Measurements from ENCODE around the gene ZNF467. TPM values are rescaled to one million over a fixed set of nuclear protein-coding genes. Genes with fewer than 3 reads are reported as not detected.
A peak's percentile ranks its signal among the peaks of the same experiment; 100 is the strongest.

The ZNF467 gene
- total and polyA plus RNA-seq, 2 of the 8 experiments (the other 6 are each of a cell fraction or from before 2014, with no cell fraction given), result 0.50 to 0.51 TPM

DNA sequence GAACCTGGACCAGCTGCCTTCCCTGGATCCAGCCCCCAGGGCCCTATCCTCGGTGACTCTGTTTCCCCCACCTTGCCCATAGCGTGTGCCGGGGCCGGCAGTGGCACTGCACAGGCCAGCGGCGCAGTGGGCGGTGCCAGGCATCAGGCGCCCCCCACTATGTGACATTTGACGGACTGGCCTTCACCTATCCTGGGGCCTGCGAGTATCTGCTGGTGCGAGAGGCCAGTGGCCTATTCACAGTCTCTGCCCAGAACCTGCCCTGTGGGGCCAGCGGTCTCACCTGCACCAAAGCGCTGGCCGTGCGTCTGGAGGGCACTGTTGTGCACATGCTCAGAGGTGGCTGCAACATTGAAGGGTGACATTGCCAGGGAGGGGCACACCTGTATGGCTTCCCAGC, 12.0 kb upstream of the ZNF467 start:
- ChIA-PET CTCF (ENCODE audit: partially characterized antibody) (interaction anchor here (0.6 to 11.8 kb wide), 7 partner anchors 9 to 123 kb away, joined by 3 to 120 read pairs (median 107); partner anchors contain the start of gene ZNF467), POLR2A (ENCODE audit: partially characterized antibody) (interaction anchor here (1.4 kb wide), 1 partner anchor 12 kb away, joined by 4 read pairs; the partner anchor contains the start of gene ZNF467)
- H3K4me2 ChIP-seq (ENCODE audit: insufficient read depth in 1 of 2, low read depth in 2 of 2, low read length in 2 of 2), result no peak overlapping the region
- H3K36me3 ChIP-seq (ENCODE audit: control insufficient read depth in 2 of 4, insufficient read depth in 4 of 4, low read length in 3 of 4), result no peaks in the 10 kb centered on the region
- H4K20me1 ChIP-seq (replicated peaks in 1 of 2; ENCODE audit: control insufficient read depth in 1 of 2, insufficient read depth in 2 of 2, low read length in 2 of 2), result peaks cover 0 to 2% of the 10 kb centered on the region in 2 experiments
- H3K4me3 ChIP-seq (ENCODE audit: extremely low read depth in 1 of 4, insufficient read depth in 2 of 4, low read depth in 3 of 4, low read length in 4 of 4), result no peak overlapping the region
- DNase-seq (ENCODE audit: low read depth in 1 of 2, low spot score in 2 of 2) (no peak), FAIRE-seq (no peak)
- H3K23me2 ChIP-seq (ENCODE audit: low read depth, low read length), result peaks cover 2% of the 10 kb centered on the region; the same call in 1 of the 2 replicates
- no peak overlapping the region for H3K18ac ChIP-seq (ENCODE audit: extremely low read depth, low read length)
- no peak overlapping the region for H3K56ac ChIP-seq (replicated peaks; ENCODE audit: insufficient read length, low read depth, low read length)
- H4K91ac ChIP-seq (replicated peaks; ENCODE audit: insufficient read length, low read length), result peak overlapping the region; percentile 12
- no peak overlapping the region for H2AFZ ChIP-seq (ENCODE audit: low read length)
- no peak overlapping the region for H3K23ac ChIP-seq (ENCODE audit: insufficient read length)
- no peak overlapping the region for H3K9ac ChIP-seq (replicated peaks in 1 of 4; ENCODE audit: extremely low read depth in 1 of 4, low read depth in 3 of 4, low read length in 3 of 4)
- no peak overlapping the region for H2BK5ac ChIP-seq (ENCODE audit: low read depth, low read length)
- H4K8ac ChIP-seq (ENCODE audit: extremely low read depth, insufficient read depth, low read length), result no peak overlapping the region
- H3K79me1 ChIP-seq (ENCODE audit: low read depth, low read length), result no peaks in the 10 kb centered on the region
- no peak overlapping the region for H3K4ac ChIP-seq (replicated peaks; ENCODE audit: insufficient read length, low read depth, low read length)
- no peak overlapping the region for H3K27ac ChIP-seq (ENCODE audit: low read depth, low read length)
- H4K5ac ChIP-seq (ENCODE audit: insufficient read length, low read depth, low read length), result no peak overlapping the region
- no peak overlapping the region for H2BK20ac ChIP-seq (ENCODE audit: low read length)
- no peak overlapping the region for H2BK12ac ChIP-seq (ENCODE audit: low read depth, low read length)
- no peaks in the 10 kb centered on the region for H3K79me2 ChIP-seq (ENCODE audit: control insufficient read depth in 1 of 2, insufficient read depth in 2 of 2, low read length in 2 of 2)
- peaks cover 0 to 15% (median 8%) of the 10 kb centered on the region in 4 experiments; a peak in 6 of 7 replicates for H3K4me1 ChIP-seq (replicated peaks in 1 of 4; ENCODE audit: control insufficient read depth in 3 of 4, insufficient read depth in 4 of 4, low read length in 3 of 4)
- H2BK15ac ChIP-seq (ENCODE audit: low read length), result no peak overlapping the region
- peaks cover 5 to 33% (median 26%) of the 10 kb centered on the region in 4 experiments for H3K27me3 ChIP-seq (replicated peaks in 1 of 4; ENCODE audit: control insufficient read depth in 3 of 4, extremely low read depth in 1 of 4, insufficient read depth in 3 of 4, low read length in 3 of 4)
- H3K14ac ChIP-seq (ENCODE audit: insufficient read length), result no peak overlapping the region
- H3K9me3 ChIP-seq (ENCODE audit: insufficient read depth in 2 of 2, low read depth in 1 of 2, low read length in 1 of 2), result no peaks in the 10 kb centered on the region
- H2AK5ac ChIP-seq (ENCODE audit: low read depth, low read length), result no peak overlapping the region
- 92% methylated on average over 15 of the region's 15 CpGs; no CpG with 5 or more reads in 1 of the 2 experiments for WGBS, 2 experiments (ENCODE audit: extremely low coverage in 1 of 2, insufficient coverage in 1 of 2, insufficient read length in 1 of 2, insufficient replicate concordance in 2 of 2, low coverage in 1 of 2, low lambda C conversion rate in 2 of 2, missing lambda C conversion rate in 1 of 2)
- H2BK120ac ChIP-seq (replicated peaks; ENCODE audit: low read depth, low read length), result no peak overlapping the region
- TF ChIP-seq BRCA1 (IDR thresholded peaks at IDR 0.05; ENCODE audit: low read depth, low read length) (no peak), HDAC6 (IDR thresholded peaks at IDR 0.05; ENCODE audit: low read depth, low read length) (no peak), SP4 (IDR thresholded peaks at IDR 0.05; ENCODE audit: low read length) (no peak), SUZ12 (IDR thresholded peaks at IDR 0.05; ENCODE audit: low read length) (no peak), ZNF274 (IDR thresholded peaks at IDR 0.05; ENCODE audit: borderline replicate concordance, extremely low read depth, low read length) (no peak), PHF8 (conservative IDR thresholded peaks at IDR 0.05; ENCODE audit: low read depth, low read length) (no peak), CTBP2 (IDR thresholded peaks at IDR 0.05; ENCODE audit: borderline replicate concordance, insufficient read depth, insufficient read length, low read length) (no peak), HDAC2 (IDR thresholded peaks at IDR 0.05; ENCODE audit: borderline replicate concordance in 1 of 2, low read depth in 2 of 2, low read length in 2 of 2) (no peak), CEBPB (IDR thresholded peaks at IDR 0.05; ENCODE audit: low read depth, low read length) (no peak)
- TF ChIP-seq, protein P1, sequence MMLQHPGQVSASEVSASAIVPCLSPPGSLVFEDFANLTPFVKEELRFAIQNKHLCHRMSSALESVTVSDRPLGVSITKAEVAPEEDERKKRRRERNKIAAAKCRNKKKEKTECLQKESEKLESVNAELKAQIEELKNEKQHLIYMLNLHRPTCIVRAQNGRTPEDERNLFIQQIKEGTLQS (IDR thresholded peaks at IDR 0.05; ENCODE audit: insufficient read depth, low read depth, low read length), result no peak
- TF ChIP-seq, protein P2, sequence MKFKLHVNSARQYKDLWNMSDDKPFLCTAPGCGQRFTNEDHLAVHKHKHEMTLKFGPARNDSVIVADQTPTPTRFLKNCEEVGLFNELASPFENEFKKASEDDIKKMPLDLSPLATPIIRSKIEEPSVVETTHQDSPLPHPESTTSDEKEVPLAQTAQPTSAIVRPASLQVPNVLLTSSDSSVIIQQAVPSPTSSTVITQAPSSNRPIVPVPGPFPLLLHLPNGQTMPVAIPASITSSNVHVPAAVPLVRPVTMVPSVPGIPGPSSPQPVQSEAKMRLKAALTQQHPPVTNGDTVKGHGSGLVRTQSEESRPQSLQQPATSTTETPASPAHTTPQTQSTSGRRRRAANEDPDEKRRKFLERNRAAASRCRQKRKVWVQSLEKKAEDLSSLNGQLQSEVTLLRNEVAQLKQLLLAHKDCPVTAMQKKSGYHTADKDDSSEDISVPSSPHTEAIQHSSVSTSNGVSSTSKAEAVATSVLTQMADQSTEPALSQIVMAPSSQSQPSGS (IDR thresholded peaks at IDR 0.05; ENCODE audit: low read length), result no peak

Data from H1 (cell line).